Measurements from ENCODE around the gene MRGPRE.

MRGPRE gene

GRCh38 chr11:3222003-3222855, 10.0 kb downstream of the MRGPRE start:
- Histone ChIP-seq H3K27me3 (ENCODE audit: insufficient read depth, poor library complexity, severe bottlenecking) (peaks cover 7% of the 10 kb centered on the region), H3K4me3 (replicated peaks; ENCODE audit: insufficient read depth, low read length) (no peak overlapping the region), H3K27ac (replicated peaks) (no peak overlapping the region; the same call in 1 of the 2 replicates)
- TF ChIP-seq, protein P1, sequence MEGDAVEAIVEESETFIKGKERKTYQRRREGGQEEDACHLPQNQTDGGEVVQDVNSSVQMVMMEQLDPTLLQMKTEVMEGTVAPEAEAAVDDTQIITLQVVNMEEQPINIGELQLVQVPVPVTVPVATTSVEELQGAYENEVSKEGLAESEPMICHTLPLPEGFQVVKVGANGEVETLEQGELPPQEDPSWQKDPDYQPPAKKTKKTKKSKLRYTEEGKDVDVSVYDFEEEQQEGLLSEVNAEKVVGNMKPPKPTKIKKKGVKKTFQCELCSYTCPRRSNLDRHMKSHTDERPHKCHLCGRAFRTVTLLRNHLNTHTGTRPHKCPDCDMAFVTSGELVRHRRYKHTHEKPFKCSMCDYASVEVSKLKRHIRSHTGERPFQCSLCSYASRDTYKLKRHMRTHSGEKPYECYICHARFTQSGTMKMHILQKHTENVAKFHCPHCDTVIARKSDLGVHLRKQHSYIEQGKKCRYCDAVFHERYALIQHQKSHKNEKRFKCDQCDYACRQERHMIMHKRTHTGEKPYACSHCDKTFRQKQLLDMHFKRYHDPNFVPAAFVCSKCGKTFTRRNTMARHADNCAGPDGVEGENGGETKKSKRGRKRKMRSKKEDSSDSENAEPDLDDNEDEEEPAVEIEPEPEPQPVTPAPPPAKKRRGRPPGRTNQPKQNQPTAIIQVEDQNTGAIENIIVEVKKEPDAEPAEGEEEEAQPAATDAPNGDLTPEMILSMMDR (IDR thresholded peaks at IDR 0.05; ENCODE audit: insufficient read depth, low read length): no peak
- TF ChIP-seq SPI1 (IDR thresholded peaks at IDR 0.05; ENCODE audit: borderline replicate concordance, low read depth) (no peak), GABPA (IDR thresholded peaks at IDR 0.05; ENCODE audit: low read depth) (no peak), POLR2AphosphoS5 (IDR thresholded peaks at IDR 0.05; ENCODE audit: low read depth) (no peak)
- TF ChIP-seq, protein P2, sequence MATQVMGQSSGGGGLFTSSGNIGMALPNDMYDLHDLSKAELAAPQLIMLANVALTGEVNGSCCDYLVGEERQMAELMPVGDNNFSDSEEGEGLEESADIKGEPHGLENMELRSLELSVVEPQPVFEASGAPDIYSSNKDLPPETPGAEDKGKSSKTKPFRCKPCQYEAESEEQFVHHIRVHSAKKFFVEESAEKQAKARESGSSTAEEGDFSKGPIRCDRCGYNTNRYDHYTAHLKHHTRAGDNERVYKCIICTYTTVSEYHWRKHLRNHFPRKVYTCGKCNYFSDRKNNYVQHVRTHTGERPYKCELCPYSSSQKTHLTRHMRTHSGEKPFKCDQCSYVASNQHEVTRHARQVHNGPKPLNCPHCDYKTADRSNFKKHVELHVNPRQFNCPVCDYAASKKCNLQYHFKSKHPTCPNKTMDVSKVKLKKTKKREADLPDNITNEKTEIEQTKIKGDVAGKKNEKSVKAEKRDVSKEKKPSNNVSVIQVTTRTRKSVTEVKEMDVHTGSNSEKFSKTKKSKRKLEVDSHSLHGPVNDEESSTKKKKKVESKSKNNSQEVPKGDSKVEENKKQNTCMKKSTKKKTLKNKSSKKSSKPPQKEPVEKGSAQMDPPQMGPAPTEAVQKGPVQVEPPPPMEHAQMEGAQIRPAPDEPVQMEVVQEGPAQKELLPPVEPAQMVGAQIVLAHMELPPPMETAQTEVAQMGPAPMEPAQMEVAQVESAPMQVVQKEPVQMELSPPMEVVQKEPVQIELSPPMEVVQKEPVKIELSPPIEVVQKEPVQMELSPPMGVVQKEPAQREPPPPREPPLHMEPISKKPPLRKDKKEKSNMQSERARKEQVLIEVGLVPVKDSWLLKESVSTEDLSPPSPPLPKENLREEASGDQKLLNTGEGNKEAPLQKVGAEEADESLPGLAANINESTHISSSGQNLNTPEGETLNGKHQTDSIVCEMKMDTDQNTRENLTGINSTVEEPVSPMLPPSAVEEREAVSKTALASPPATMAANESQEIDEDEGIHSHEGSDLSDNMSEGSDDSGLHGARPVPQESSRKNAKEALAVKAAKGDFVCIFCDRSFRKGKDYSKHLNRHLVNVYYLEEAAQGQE (IDR thresholded peaks at IDR 0.05; ENCODE audit: insufficient replicate concordance, low read depth): no peak
- no peak for DNase-seq (ENCODE audit: low read depth in 1 of 2, low spot score in 1 of 2)

DNA sequence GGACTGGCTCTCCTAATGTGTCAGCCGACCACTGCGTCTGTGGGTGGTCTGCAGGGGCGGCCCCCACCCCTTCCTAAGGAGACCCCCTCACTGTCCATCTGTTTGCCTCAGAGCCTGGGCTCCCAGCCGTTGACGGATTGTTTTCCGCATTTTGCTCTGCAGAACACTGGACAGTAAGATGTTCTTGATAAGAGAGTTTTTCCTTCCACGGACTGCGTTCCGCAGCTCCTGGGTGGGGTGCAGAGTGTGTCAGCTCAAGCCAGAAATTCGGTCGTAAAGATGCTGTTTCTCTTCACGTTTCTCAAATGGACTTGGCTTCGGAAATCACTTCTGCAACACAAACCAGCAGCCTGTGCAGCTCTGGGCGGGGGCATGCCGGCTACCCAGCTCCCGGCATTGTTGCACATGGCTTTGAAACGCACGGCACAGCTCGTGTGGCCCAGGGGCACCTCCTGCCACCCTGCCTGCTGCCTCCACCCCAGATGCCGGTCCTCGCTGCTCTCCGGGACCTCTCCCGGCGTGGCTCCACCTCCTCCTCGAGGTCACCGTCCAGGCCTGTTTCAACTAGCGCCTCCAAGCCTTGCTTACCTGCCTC, 10.7 kb downstream of the MRGPRE start:
- TF ChIP-seq GABPA (IDR thresholded peaks at IDR 0.05; ENCODE audit: low read depth) (no peak), POLR2AphosphoS5 (IDR thresholded peaks at IDR 0.05; ENCODE audit: low read depth) (no peak), SPI1 (IDR thresholded peaks at IDR 0.05; ENCODE audit: borderline replicate concordance, low read depth) (no peak)
- TF ChIP-seq, protein P2 (IDR thresholded peaks at IDR 0.05; ENCODE audit: insufficient replicate concordance, low read depth): no peak
- TF ChIP-seq, protein P1 (IDR thresholded peaks at IDR 0.05; ENCODE audit: insufficient read depth, low read length): no peak
- Histone ChIP-seq H3K27me3 (ENCODE audit: insufficient read depth, poor library complexity, severe bottlenecking) (peaks cover 7% of the 10 kb centered on the region), H3K27ac (replicated peaks) (no peak overlapping the region), H3K4me3 (replicated peaks; ENCODE audit: insufficient read depth, low read length) (no peak overlapping the region)
- no peak for DNase-seq (ENCODE audit: low read depth in 1 of 2, low spot score in 1 of 2)

- no peak for TF ChIP-seq POLR2AphosphoS5 (IDR thresholded peaks at IDR 0.05; ENCODE audit: low read depth)
- TF ChIP-seq, protein P1 (IDR thresholded peaks at IDR 0.05; ENCODE audit: insufficient read depth, low read length): no peak
- TF ChIP-seq, protein P2 (IDR thresholded peaks at IDR 0.05; ENCODE audit: insufficient replicate concordance, low read depth): no peak
- TF ChIP-seq SPI1 (IDR thresholded peaks at IDR 0.05; ENCODE audit: borderline replicate concordance, low read depth): no peak
- no peak for TF ChIP-seq GABPA (IDR thresholded peaks at IDR 0.05; ENCODE audit: low read depth)
- H3K27ac ChIP-seq (replicated peaks): no peak overlapping the region
- H3K27me3 ChIP-seq (ENCODE audit: insufficient read depth, poor library complexity, severe bottlenecking): peaks cover 7% of the 10 kb centered on the region
- H3K4me3 ChIP-seq (replicated peaks; ENCODE audit: insufficient read depth, low read length): no peak overlapping the region
- no peak for DNase-seq (ENCODE audit: low read depth in 1 of 2, low spot score in 1 of 2)
Measured at GRCh38 chr11:3220521-3221407, 11.5 kb downstream of the MRGPRE start.
